ENCODE measurements around the gene INTS6. TPM values are rescaled to one million over a fixed set of nuclear protein-coding genes. Genes with fewer than 3 reads are reported as not detected.

The INTS6 gene
- total and polyA plus RNA-seq, 4 experiments from 2014 or later = 15.4 to 65.6 (median 41.8) TPM

DNA sequence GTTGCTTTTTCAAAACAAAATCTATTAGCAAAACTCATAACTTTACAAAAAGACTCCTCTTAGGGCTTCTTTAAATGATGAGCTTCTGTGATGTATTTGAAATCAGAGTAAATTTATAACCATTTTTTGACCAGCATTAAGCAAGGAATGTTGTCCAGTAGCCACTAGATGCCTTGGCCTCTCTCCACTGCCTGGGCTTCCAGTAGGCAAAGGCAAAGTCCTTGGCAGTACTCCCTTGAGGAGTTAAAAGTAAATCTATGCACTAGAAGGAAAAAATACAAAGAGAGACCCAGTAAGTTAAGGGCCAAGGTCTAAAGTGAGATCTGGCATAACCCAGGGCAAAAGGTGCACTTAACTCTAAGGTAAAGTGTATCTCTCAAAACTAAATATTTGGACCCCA is 103.8 kb downstream of the INTS6 start:
- Histone ChIP-seq H3K36me3 (ENCODE audit: insufficient read depth, low read length) (no peaks in the 10 kb centered on the region), H3K4me1 (ENCODE audit: insufficient read depth, low read length) (no peaks in the 10 kb centered on the region), H3K27me3 (ENCODE audit: insufficient read depth, low read length) (no peaks in the 10 kb centered on the region), H3K9me3 (ENCODE audit: control insufficient read depth in 1 of 2, low read length in 2 of 2) (no peaks in the 10 kb centered on the region), H3K27ac (ENCODE audit: low read depth, low read length) (no peak overlapping the region), H3K4me3 (ENCODE audit: low read length in 2 of 2) (no peak overlapping the region)
- H3K27ac Mint-ChIP-seq = peak overlapping the region in 1 of 7 donors; percentile 25
- intact Hi-C loops (cut with micrococcal nuclease) = no loop called here
- peaks cover 0 to 9% of the 10 kb centered on the region in 2 donors for H3K36me3 Mint-ChIP-seq
- H3K9me3 Mint-ChIP-seq = peaks cover 0 to 2% (median 0%) of the 10 kb centered on the region in 8 donors
- no peak for DNase-seq
- no peaks in the 10 kb centered on the region for H3K27me3 Mint-ChIP-seq
- no peak overlapping the region for H3K4me3 Mint-ChIP-seq
- CTCF ChIA-PET (ENCODE audit: partially characterized antibody) = no interaction called here
- POLR2A ChIA-PET (ENCODE audit: partially characterized antibody) = no interaction called here
- no peaks in the 10 kb centered on the region for H3K4me1 Mint-ChIP-seq

GRCh38 chr13:51348069-51348967 is 104.5 kb downstream of the INTS6 start:
- no peaks in the 10 kb centered on the region for H3K4me1 ChIP-seq (ENCODE audit: insufficient read depth, low read length)
- H3K36me3 Mint-ChIP-seq = peaks cover 0 to 9% of the 10 kb centered on the region in 2 donors
- H3K27ac Mint-ChIP-seq = no peak overlapping the region
- DNase-seq = no peak
- intact Hi-C loops (cut with micrococcal nuclease) = no loop called here
- no peaks in the 10 kb centered on the region for H3K36me3 ChIP-seq (ENCODE audit: insufficient read depth, low read length)
- H3K27me3 Mint-ChIP-seq = no peaks in the 10 kb centered on the region
- no peaks in the 10 kb centered on the region for H3K27me3 ChIP-seq (ENCODE audit: insufficient read depth, low read length)
- POLR2A ChIA-PET (ENCODE audit: partially characterized antibody) = no interaction called here
- peaks cover 0 to 2% (median 0%) of the 10 kb centered on the region in 8 donors for H3K9me3 Mint-ChIP-seq
- H3K4me3 Mint-ChIP-seq = no peak overlapping the region
- CTCF ChIA-PET (ENCODE audit: partially characterized antibody) = no interaction called here
- H3K9me3 ChIP-seq (ENCODE audit: control insufficient read depth in 1 of 2, low read length in 2 of 2) = no peaks in the 10 kb centered on the region
- no peak overlapping the region for H3K4me3 ChIP-seq (ENCODE audit: low read length in 2 of 2)
- no peak overlapping the region for H3K27ac ChIP-seq (ENCODE audit: low read depth, low read length)
- no peaks in the 10 kb centered on the region for H3K4me1 Mint-ChIP-seq

DNA sequence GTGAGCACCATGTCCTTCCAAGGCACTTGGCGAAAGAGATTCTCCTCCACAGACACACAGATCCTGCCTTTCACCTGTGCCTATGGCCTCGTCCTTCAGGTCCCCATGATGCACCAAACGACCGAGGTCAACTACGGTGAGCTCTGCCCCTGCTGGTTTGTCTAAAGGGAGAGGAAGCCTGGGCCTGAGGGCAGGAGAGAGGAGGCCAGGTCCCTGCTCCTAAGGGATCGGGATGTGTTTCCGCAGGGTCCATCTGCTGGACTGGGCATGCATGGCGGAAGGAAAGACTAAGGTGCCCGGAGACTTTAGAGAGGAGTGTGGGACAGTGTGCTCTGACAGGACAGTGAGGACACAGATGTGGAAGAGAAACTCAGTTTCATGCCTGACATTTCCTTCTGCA is 105.7 kb downstream of the INTS6 start:
- Histone ChIP-seq H3K27ac (ENCODE audit: low read depth, low read length) (no peak overlapping the region), H3K9me3 (ENCODE audit: control insufficient read depth in 1 of 2, low read length in 2 of 2) (no peaks in the 10 kb centered on the region), H3K4me3 (ENCODE audit: low read length in 2 of 2) (no peak overlapping the region), H3K27me3 (ENCODE audit: insufficient read depth, low read length) (no peaks in the 10 kb centered on the region), H3K4me1 (ENCODE audit: insufficient read depth, low read length) (no peaks in the 10 kb centered on the region), H3K36me3 (ENCODE audit: insufficient read depth, low read length) (no peaks in the 10 kb centered on the region)
- Mint-ChIP-seq H3K4me1 (no peaks in the 10 kb centered on the region), H3K36me3 (peaks cover 0 to 3% of the 10 kb centered on the region in 2 donors), H3K27ac (peak overlapping the region in 1 of 7 donors; percentile 25), H3K9me3 (peaks cover 0 to 2% (median 0%) of the 10 kb centered on the region in 8 donors), H3K27me3 (no peaks in the 10 kb centered on the region), H3K4me3 (no peak overlapping the region)
- ChIA-PET POLR2A (ENCODE audit: partially characterized antibody) (no interaction called here), CTCF (ENCODE audit: partially characterized antibody) (no interaction called here)
- intact Hi-C loops (cut with micrococcal nuclease) = no loop called here
- DNase-seq = no peak

GRCh38 chr13:51346397-51346796 is 106.4 kb downstream of the INTS6 start:
- CTCF ChIA-PET (ENCODE audit: partially characterized antibody) = interaction anchor here (1.3 kb wide), 1 partner anchor 14 kb away, joined by 3 read pairs; no protein-coding TSS in a partner anchor
- POLR2A ChIA-PET (ENCODE audit: partially characterized antibody) = no interaction called here
- intact Hi-C loops (cut with micrococcal nuclease) = no loop called here

DNA sequence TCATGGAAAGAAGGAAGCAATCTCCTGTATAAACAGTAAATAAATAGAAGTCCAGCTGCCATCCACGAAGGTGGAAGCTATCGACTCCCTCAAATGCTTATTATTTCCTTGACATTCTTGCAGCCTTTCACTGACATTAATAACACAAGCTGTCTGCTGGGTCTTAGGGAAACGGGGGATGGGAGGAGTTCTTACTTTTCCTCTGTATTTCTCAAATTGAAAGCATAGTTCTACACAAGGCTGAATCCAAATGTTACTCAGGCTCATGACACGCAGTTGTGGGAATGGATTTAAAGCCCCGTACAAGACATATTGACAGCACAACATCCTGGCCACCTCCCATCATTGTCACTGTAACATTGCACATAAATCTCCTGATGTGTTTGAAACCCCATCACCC is 109.4 kb downstream of the INTS6 start:
- Mint-ChIP-seq H3K27me3 (no peaks in the 10 kb centered on the region), H3K36me3 (no peaks in the 10 kb centered on the region), H3K4me1 (no peaks in the 10 kb centered on the region), H3K4me3 (no peak overlapping the region), H3K27ac (no peak overlapping the region), H3K9me3 (no peaks in the 10 kb centered on the region)
- Histone ChIP-seq H3K27me3 (ENCODE audit: insufficient read depth, low read length) (no peaks in the 10 kb centered on the region), H3K4me3 (ENCODE audit: low read length in 2 of 2) (no peak overlapping the region), H3K27ac (ENCODE audit: low read depth, low read length) (no peak overlapping the region), H3K9me3 (ENCODE audit: control insufficient read depth in 1 of 2, low read length in 2 of 2) (no peaks in the 10 kb centered on the region), H3K36me3 (ENCODE audit: insufficient read depth, low read length) (no peaks in the 10 kb centered on the region), H3K4me1 (ENCODE audit: insufficient read depth, low read length) (no peaks in the 10 kb centered on the region)
- POLR2A ChIA-PET (ENCODE audit: partially characterized antibody) = no interaction called here
- no peak for DNase-seq
- intact Hi-C loops (cut with micrococcal nuclease) = no loop called here
- CTCF ChIA-PET (ENCODE audit: partially characterized antibody) = interaction anchor here (1.0 to 1.2 kb wide), 2 partner anchors 14 to 51 kb away, joined by 3 read pairs; no protein-coding TSS in a partner anchor

More at GRCh38 chr13:51346397-51346796, 106.4 kb downstream of the INTS6 start:
- H3K4me3 ChIP-seq (ENCODE audit: low read length in 2 of 2) = no peak overlapping the region
- H3K36me3 ChIP-seq (ENCODE audit: insufficient read depth, low read length) = no peaks in the 10 kb centered on the region
- Mint-ChIP-seq H3K4me1 (no peaks in the 10 kb centered on the region), H3K9me3 (peaks cover 0 to 2% (median 0%) of the 10 kb centered on the region in 8 donors), H3K27me3 (no peaks in the 10 kb centered on the region), H3K27ac (no peak overlapping the region), H3K4me3 (no peak overlapping the region), H3K36me3 (no peaks in the 10 kb centered on the region)
- H3K4me1 ChIP-seq (ENCODE audit: insufficient read depth, low read length) = no peaks in the 10 kb centered on the region
- no peaks in the 10 kb centered on the region for H3K9me3 ChIP-seq (ENCODE audit: control insufficient read depth in 1 of 2, low read length in 2 of 2)
- no peaks in the 10 kb centered on the region for H3K27me3 ChIP-seq (ENCODE audit: insufficient read depth, low read length)
- no peak for DNase-seq
- no peak overlapping the region for H3K27ac ChIP-seq (ENCODE audit: low read depth, low read length)

DNA sequence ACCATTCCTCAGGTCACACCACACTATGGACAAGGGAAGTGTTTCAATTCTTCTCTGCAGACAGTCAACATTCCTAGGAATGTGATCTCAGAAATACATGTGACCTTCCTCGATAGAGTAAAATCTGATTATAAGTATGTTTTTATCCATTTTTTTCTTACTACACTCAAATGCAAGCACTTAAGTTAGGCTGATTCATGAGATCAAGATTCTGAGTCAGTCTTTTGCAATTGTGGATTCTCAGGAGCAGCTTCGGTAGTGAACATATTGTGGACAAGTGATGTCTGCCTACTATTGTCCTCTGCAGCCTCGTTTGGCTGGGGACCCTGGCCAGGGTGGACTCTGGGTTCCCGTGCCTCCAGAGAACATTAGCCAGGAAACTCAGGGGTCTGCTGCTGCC is 110.1 kb downstream of the INTS6 start:
- H3K4me1 Mint-ChIP-seq = no peaks in the 10 kb centered on the region
- DNase-seq = no peak
- Histone ChIP-seq H3K9me3 (ENCODE audit: control insufficient read depth in 1 of 2, low read length in 2 of 2) (no peaks in the 10 kb centered on the region), H3K4me3 (ENCODE audit: low read length in 2 of 2) (no peak overlapping the region), H3K27ac (ENCODE audit: low read depth, low read length) (no peak overlapping the region), H3K4me1 (ENCODE audit: insufficient read depth, low read length) (no peaks in the 10 kb centered on the region), H3K36me3 (ENCODE audit: insufficient read depth, low read length) (no peaks in the 10 kb centered on the region), H3K27me3 (ENCODE audit: insufficient read depth, low read length) (no peaks in the 10 kb centered on the region)
- no peak overlapping the region for H3K27ac Mint-ChIP-seq
- H3K9me3 Mint-ChIP-seq = peaks cover 0 to 1% (median 0%) of the 10 kb centered on the region in 8 donors
- CTCF ChIA-PET (ENCODE audit: partially characterized antibody) = interaction anchor here (1.0 kb wide), 1 partner anchor 14 kb away, joined by 3 read pairs; no protein-coding TSS in a partner anchor
- H3K27me3 Mint-ChIP-seq = no peaks in the 10 kb centered on the region
- H3K4me3 Mint-ChIP-seq = no peak overlapping the region
- H3K36me3 Mint-ChIP-seq = no peaks in the 10 kb centered on the region
- intact Hi-C loops (cut with micrococcal nuclease) = no loop called here
- POLR2A ChIA-PET (ENCODE audit: partially characterized antibody) = no interaction called here

- Histone ChIP-seq H3K4me1 (ENCODE audit: insufficient read depth, low read length) (no peaks in the 10 kb centered on the region), H3K4me3 (ENCODE audit: low read length in 2 of 2) (no peak overlapping the region), H3K27me3 (ENCODE audit: insufficient read depth, low read length) (no peaks in the 10 kb centered on the region), H3K27ac (ENCODE audit: low read depth, low read length) (no peak overlapping the region), H3K9me3 (ENCODE audit: control insufficient read depth in 1 of 2, low read length in 2 of 2) (no peaks in the 10 kb centered on the region), H3K36me3 (ENCODE audit: insufficient read depth, low read length) (no peaks in the 10 kb centered on the region)
- POLR2A ChIA-PET (ENCODE audit: partially characterized antibody) = no interaction called here
- DNase-seq = no peak
- no peak overlapping the region for H3K27ac Mint-ChIP-seq
- no peaks in the 10 kb centered on the region for H3K27me3 Mint-ChIP-seq
- peaks cover 0 to 1% (median 0%) of the 10 kb centered on the region in 8 donors for H3K9me3 Mint-ChIP-seq
- no peak overlapping the region for H3K4me3 Mint-ChIP-seq
- no peaks in the 10 kb centered on the region for H3K4me1 Mint-ChIP-seq
- H3K36me3 Mint-ChIP-seq = no peaks in the 10 kb centered on the region
- CTCF ChIA-PET (ENCODE audit: partially characterized antibody) = interaction anchor here (0.7 kb wide), 1 partner anchor 57 kb away, joined by 4 read pairs; no protein-coding TSS in a partner anchor
- intact Hi-C loops (cut with micrococcal nuclease) = no loop called here
Measured at GRCh38 chr13:51341791-51342190, 111.0 kb downstream of the INTS6 start.

Data from CD4-positive, alpha-beta memory T cell (primary cell).